ENCODE data around the gene CAP2.
"Not testable (repeated sequence)": the region's sequence is repeated elsewhere in the genome, so short reads cannot be mapped to it uniquely, and the experiment has no call there.

DNA sequence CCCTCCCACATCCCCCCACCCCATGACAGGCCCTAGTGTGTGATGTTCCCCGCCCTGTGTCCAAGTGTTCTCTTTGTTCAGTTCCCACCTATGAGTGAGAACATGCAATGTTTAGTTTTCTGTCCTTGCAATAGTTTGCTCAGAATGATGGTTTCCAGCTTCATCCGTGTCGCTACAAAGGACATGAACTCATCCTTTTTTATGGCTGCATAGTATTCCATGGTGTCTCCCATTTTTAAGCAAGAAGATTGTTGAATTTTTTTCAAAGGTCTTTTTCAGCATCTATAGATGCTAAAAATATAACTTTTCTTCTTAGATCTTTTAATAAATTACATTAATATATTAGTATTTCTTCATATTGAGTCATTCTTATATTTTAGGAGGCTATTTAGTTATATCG lies 47.4 kb downstream of the CAP2 start:
- TF ChIP-seq, protein P1, sequence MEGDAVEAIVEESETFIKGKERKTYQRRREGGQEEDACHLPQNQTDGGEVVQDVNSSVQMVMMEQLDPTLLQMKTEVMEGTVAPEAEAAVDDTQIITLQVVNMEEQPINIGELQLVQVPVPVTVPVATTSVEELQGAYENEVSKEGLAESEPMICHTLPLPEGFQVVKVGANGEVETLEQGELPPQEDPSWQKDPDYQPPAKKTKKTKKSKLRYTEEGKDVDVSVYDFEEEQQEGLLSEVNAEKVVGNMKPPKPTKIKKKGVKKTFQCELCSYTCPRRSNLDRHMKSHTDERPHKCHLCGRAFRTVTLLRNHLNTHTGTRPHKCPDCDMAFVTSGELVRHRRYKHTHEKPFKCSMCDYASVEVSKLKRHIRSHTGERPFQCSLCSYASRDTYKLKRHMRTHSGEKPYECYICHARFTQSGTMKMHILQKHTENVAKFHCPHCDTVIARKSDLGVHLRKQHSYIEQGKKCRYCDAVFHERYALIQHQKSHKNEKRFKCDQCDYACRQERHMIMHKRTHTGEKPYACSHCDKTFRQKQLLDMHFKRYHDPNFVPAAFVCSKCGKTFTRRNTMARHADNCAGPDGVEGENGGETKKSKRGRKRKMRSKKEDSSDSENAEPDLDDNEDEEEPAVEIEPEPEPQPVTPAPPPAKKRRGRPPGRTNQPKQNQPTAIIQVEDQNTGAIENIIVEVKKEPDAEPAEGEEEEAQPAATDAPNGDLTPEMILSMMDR (conservative IDR thresholded peaks at IDR 0.05 in 1 of 2, IDR thresholded peaks at IDR 0.05 in 1 of 2; ENCODE audit: low read depth in 1 of 2, low read length in 2 of 2): not testable (repeated sequence)
- not testable (repeated sequence) for TF ChIP-seq EZH2 (IDR thresholded peaks at IDR 0.05; ENCODE audit: low read length, missing control alignments)
